ENCODE data around the gene FGF23.

FGF23 gene

DNA sequence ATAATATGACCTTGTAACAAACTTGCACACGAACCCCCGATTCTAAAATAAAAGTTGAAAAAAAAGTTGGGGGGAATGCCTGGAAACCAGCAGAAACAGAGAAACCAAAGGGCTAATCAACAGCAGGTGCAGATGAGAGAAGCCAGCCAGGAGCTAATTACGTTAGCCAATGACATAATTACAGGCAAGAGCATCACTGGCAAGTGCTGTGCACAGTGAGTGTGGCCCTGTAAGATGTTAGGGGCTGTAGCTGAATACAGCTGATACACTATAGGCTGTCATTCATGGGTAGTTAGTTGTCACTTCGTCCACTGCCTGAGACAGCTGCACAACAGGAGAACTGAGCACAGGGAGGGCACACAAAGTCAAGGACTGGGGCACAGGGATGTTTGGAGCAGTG is 7.3 kb upstream of the FGF23 start:
- DNase-seq (ENCODE audit: low read depth in 1 of 2, low spot score in 1 of 2): no peak

DNA sequence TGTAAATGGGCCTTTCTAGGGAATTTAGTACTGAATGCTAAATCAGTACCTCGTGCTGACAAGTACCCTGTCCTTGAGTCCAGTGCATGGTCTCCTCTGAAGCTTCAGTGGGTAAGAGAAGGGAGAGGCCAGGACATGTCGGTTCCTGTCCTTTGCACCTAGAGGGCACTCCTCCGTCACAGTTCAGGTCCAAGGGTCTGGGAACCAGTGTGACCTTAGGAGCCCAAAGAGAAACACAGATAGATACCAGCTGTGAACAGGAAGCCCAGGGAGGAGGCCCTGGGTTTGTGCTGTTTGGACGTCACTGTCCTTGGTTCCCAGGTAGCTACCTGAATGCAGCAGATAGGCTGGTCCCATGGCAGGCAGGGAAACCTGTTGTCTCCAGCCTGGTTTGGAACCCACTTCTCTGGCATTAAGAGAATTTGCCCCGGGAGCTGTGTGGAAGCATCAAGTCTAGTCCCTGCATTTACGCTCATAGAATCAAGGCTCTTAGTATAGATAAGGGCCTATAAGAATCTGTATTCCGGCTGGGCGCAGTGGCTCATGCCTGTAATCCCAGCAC is 3.9 kb upstream of the FGF23 start:
- no peak for DNase-seq (ENCODE audit: low read depth in 1 of 2, low spot score in 1 of 2)

DNA sequence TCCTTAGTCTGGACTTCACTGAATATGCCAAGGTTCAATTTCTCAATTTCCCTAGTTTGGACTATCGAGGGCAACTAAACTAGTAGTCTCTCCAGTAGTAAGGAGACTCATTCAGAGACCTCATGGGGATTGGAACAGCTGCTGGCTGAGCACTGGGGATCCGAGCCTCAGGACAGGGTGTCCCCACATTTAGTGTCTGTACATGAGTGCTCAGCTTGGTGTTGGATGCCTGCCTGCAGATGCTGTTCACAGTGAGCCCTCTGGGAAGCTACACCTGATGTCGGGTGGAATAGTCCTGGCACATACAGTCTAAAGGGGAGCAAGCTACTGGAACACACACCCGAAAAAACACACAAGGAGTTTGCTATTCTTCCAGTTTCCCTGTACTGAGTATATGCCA is 820 bp upstream of the FGF23 start:
- DNase-seq (ENCODE audit: low read depth in 1 of 2, low spot score in 1 of 2): no peak

DNA sequence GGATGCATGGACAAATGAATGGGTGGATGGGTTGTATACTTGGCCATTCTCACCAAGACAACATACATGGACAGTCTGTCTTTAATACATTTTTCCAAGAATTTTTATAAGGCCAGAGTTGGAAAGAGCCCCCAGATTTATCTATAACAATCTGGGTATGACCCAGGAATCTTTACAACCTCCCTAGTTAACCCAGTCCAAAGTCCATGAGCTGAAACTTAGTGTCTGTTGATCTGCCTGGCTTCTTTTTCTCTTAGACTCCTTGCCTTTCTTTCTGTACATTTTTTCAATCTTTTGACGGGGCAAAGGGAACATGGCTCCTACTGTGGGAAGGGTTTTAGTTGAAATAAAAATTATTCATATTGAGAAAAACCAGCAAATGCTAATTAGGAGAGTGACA is 740 bp downstream of the FGF23 start:
- DNase-seq (ENCODE audit: low read depth in 1 of 2, low spot score in 1 of 2): no peak

DNA sequence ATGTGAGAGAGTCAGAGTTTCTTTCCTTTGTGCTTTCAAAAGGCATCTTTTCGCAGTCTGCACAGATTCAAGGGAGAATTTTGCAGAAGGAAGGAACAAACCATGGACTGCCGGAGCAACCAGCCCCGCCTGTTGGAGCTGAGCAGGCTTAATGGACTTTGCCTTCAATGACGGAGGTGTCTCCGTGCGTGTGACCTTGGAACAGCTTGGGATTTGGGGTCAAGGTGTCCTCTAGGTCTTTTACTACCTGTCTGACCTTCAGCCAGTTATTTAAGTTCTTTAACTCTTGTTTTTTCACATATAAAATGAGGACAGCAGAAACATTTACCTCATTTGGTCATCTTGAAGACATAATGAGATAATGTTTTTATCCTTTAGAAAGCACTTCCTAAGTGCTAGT is 4.1 kb downstream of the FGF23 start:
- no peak for DNase-seq (ENCODE audit: low read depth in 1 of 2, low spot score in 1 of 2)

DNA sequence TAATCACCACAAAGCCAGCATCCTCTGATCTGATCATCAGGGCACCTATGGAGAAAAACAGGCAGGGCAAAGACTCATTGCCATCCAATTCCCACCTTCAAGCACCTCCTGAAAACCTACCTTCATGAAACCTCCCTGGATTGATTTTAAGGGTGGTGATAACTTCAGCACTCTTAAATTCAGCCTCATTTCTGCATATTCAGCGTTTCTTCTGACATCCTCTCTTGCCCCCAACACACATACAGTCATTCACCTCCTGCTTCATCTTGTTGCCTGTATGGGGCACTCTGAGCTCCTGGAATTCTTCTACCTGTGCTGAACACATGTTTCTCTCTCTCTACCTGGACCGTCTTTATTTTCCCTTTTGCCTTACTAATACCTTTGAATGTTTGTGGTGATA is 6.9 kb downstream of the FGF23 start:
- no peak for DNase-seq (ENCODE audit: low read depth in 1 of 2, low spot score in 1 of 2)

DNA sequence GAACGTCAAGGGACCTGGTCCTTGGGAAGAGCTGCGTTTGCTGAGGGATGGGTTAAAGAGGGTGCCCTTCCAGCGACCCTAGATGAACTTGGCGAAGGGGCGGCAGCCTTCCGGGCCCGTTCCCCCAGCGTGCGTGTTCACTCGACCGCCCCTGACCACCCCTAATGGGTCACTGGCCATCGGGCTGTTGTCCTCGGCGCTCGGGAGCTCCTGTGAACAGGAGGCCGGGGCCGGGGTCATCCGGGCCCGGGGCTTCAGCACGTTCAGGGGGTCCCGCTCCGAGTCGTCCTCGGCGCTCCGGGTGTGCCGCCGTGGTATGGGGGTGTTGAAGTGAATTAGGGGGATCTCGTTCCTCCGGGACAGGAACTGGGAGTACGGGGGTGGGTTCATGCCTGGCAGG is 9.2 kb downstream of the FGF23 start:
- no peak for DNase-seq (ENCODE audit: low read depth in 1 of 2, low spot score in 1 of 2)

DNA sequence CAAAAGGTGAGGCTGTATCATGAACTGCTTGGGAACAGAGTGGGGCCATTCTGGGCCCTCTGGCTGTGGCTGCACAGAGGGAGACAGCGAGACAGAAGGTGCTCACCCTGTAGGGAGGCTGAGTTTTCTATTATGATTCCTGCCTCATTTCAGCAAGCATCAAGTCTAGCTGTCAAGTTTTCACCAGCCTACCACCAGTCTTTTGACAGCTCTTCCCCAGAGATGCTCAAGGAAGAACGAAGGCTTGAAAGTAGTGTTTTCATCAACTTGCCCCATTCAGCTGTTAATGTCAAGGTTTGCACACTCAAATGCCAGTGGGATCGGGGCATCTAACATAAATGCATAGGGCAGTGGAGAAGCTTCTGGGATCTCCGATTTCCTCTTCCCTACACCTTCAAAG is 10.0 kb downstream of the FGF23 start:
- DNase-seq (ENCODE audit: low read depth in 1 of 2, low spot score in 1 of 2): no peak

DNA sequence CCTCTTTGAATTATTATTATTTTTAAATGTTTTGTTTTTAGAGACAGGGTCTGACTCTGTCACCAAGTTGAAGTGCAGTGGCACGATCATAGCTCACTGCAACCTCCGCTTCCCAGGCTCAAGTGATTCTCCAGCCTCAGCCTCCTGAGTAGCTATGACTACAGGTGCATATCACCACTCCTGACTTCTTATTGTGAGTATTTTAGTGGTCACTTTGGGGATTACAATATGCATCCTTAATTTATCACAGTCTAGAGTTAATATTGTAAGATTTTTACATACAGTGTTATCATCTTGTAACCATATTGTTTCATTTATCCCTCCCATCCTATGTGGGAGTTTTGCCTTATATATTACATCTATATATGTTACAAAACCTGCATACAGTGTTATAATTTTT is 13.4 kb downstream of the FGF23 start:
- DNase-seq (ENCODE audit: low read depth in 1 of 2, low spot score in 1 of 2): no peak

DNA sequence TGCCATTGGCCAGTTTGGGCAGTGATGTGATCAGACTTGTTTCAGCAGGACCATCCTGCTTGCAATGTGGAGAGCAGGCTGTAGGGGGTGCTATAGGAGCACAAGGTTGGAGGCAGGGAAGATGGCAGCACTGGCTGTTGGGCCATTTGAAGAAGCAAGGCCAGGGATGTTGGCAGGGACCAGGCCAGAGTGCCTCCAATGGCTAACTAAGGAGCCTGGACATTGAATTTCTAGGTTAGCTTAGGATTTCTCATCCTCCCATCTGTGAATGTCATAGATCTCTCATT is 23.5 kb downstream of the FGF23 start:
- peak in 1 of 2 donors; percentile 10 for DNase-seq (ENCODE audit: low read depth in 1 of 2, low spot score in 1 of 2)

DNA sequence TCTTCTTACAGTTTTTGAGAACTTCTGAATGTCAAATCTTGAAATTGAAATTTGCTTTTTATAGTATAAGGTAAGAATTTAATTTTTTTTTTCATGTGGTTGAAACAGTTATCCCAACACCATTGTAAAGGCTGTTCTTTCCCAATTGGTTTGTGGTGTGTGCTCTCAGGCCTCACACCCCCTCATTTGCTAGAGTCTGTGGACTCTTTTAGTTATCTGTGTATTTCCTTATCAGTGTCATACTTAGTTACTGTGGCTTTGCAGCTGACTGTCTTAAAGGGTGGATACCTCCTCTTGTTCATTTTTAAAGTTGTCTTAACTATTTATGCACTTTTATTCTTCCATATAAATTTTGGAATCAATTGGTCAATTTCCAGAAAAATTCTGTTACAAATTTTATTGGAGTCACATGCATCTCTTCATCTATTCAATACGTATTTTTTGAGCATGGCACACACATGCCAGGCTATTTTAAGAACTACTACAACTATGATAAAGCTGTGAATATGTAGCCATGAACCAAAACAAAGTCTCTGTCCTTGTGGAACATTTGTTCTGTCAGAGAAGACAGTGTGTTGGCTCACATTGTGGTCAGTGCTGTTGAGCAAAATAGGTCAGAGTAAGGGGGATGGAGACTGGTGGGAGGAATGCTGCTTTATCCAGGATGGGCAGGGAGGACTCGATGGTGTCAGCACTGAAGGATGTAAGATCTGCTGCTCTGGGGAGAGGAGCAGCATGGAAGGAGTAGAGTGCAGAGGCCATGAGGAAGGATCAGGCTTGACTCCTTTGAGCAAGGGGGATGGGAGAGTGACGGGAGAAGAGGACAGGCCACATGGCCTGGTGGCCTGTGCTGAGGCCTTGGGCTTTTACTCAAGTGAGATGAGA is 24.1 kb downstream of the FGF23 start:
- DNase-seq (ENCODE audit: low read depth in 1 of 2, low spot score in 1 of 2): no peak

DNA sequence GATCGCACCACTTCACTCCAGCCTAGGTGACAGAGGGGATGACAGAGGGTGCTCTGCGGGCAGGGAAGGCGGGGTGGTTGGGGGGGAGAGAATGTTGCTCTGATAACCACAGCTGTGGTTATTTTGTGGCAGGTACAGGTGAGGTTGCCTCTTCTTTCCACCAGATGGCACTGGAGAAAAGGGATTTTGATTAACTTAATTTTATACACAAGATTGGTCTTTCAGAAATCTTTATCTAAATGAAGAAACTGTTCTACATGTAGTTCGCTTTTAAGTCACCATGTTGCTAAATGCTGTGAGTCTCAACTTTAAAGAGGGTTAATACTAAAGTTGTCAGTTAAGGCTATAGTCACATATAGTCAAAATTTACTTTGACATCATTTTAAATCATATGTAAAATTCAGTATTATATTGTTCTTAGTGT is 25.7 kb downstream of the FGF23 start:
- peak in 1 of 2 donors; percentile 4 for DNase-seq (ENCODE audit: low read depth in 1 of 2, low spot score in 1 of 2)

DNA sequence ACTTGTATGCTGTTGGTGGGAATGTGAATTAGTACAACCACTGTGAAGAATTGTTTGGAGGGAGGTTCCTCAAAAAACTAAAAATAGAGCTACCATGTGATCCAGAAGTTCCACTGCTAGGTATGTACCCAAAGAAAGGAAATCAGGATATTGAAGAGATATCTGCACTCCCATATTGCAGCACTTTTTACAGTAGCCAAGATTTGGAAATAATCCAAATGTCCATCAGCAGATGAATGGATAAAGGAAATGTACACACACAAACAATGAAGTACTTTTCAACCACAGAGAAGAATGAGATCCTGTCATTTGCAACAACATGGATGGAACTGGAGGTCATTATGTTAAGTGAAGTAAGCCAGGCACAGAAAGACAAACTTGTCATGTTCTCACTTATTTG is 32.6 kb downstream of the FGF23 start:
- DNase-seq (ENCODE audit: low read depth in 1 of 2, low spot score in 1 of 2): no peak

DNA sequence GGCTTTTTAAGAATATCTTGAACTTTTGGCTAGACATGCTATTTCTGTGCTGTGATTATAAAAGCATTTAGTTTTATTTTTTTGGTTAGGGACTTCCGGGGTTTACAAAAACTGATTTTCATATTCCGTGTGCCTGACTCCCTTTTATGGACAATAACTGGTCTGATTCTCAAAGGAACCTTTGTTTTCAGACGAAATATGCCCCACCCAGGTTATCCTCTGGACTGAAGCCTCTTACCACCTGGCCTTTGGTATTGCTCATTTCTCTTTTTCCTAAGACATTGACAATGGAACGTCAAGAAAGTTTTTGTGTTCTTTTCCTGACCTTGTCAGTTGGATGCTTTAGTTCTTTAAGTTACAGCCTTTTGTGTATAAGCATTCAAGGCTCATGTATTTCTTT is 47.7 kb downstream of the FGF23 start:
- no peak for DNase-seq (ENCODE audit: low read depth in 1 of 2, low spot score in 1 of 2)

DNA sequence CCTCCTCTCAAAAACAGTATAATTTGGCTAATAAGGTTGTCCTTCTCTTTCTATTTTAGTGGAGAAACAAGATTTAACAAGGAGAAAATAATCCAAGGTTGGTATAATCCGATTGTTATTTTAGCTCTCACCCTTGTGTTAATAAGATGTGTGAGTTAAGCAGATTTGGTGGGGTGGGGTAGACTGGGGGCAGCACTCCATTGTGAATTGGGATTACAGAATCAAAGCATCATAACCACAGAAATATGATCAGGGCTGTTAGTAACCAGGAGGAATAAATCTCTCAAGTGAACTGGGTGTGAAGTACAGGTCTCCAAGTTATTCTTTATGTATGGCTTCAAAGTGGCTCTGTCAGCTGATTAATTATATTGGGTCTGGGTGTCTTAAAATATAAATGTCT is 48.3 kb downstream of the FGF23 start:
- DNase-seq (ENCODE audit: low read depth in 1 of 2, low spot score in 1 of 2): no peak

DNA sequence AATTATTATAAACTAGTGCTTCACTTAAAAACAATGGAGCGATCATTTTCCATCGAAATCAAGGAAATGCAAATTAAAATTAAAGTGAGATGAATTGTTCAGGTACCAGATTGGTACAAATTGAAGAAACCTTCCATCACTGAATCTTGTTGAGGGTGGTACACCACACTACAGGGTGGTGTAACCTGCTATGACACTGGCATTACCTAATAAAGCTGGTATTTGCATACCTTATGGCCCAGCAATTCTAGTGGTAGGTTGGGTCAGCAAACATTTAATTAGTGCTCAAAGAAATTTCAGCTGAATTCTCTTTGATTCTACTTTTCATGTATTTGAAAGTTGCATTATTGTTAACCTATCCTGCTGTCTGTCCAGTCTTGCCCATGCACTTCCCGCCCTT is 49.3 kb downstream of the FGF23 start:
- no peak for DNase-seq (ENCODE audit: low read depth in 1 of 2, low spot score in 1 of 2)

DNA sequence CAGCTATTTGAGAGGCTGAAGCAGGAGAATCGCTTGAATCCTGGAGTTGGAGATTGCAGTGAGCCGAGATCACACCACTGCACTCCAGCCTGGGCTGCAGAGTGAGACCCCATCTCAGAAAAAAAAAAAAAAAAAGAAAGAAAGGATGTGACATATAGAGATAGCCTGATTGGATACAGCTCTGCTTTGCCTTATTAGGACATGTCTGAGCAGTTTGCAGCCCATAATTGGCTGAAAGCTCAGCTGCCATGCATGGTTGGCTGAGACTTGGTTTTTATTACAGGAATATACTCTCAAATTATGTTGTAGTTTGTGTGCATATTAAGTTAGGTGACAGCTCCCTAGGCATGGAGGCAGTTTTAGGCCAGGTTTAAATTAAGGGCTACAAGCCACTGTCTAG is 52.2 kb downstream of the FGF23 start:
- no peak for DNase-seq (ENCODE audit: low read depth in 1 of 2, low spot score in 1 of 2)

DNA sequence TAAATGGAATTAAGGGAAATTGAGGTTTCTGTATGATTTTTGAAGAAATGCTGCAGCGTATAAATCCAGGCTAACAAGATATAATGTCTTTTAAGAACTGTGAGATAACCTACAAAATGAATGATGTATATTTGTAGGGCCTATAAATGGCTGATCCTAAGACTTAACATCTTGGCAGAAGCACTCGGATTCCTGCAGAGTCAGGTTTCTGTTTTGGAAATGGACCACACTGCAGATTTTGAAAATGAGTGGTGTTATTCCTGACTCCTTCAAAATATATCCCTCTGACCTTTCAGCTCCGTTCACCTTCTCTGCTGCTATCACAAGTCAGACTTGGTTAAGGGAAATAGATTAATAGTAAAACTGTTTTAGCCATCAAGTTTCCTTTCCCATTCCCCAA is 53.5 kb downstream of the FGF23 start:
- DNase-seq (ENCODE audit: low read depth in 1 of 2, low spot score in 1 of 2): no peak

DNA sequence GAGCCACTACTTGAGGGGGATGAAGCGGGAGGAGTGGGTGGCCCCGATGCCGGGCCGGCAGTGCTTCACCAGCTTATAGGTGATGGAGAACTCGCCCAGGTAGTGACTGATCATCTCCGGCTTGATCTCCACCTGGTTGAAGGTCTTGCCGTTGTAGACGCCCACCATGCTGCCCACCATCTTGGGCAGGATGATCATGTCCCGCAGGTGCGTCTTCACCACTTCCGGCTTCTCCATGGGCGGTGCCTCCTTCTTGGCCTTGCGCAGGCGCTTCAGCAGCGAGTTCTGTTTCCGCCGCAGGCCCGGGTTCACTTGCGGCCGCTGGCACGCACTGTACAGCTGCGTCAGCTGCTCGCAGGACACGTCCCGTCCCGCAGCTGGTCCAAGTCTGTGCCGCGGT is 55.1 kb downstream of the FGF23 start:
- no peak for DNase-seq (ENCODE audit: low read depth in 1 of 2, low spot score in 1 of 2)

DNA sequence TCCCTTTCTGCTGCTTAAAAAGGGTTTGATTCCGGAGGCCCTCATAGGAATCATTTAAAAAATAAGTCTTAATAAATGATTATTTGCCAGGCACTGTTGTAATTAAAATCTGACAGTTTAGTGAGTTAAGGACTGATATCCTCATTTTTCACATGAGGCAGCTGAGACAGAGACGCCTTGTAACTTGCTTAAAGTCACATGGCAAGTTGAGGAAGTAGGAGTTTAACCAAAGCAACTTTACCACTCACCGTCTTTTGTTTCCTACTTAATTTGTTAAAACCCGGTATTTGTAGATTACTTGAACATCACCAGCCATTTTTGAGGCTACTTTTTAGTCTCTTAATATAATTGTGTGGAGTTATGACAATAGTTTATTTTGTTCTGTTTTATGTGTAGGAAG is 56.1 kb downstream of the FGF23 start:
- no peak for DNase-seq (ENCODE audit: low read depth in 1 of 2, low spot score in 1 of 2)

DNA sequence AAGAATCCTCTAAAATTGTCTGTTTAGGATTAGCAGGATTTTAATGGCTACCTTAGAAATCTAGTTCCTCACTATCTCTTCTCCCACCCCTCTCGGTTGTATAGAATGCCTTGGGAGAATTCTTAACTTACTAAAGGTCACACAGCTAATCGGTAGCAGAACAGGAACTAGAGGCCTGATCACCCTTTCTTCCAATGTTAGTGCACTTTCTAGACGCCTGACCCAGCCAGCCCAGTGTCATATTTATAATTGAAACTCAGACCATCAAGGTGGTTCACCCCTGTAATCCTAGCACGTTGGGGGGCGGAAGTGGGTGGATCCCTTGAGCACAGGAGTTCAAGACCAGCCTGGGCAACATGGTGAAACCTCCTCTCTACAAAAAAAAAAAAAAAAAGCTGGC is 56.8 kb downstream of the FGF23 start:
- DNase-seq (ENCODE audit: low read depth in 1 of 2, low spot score in 1 of 2): no peak

DNA sequence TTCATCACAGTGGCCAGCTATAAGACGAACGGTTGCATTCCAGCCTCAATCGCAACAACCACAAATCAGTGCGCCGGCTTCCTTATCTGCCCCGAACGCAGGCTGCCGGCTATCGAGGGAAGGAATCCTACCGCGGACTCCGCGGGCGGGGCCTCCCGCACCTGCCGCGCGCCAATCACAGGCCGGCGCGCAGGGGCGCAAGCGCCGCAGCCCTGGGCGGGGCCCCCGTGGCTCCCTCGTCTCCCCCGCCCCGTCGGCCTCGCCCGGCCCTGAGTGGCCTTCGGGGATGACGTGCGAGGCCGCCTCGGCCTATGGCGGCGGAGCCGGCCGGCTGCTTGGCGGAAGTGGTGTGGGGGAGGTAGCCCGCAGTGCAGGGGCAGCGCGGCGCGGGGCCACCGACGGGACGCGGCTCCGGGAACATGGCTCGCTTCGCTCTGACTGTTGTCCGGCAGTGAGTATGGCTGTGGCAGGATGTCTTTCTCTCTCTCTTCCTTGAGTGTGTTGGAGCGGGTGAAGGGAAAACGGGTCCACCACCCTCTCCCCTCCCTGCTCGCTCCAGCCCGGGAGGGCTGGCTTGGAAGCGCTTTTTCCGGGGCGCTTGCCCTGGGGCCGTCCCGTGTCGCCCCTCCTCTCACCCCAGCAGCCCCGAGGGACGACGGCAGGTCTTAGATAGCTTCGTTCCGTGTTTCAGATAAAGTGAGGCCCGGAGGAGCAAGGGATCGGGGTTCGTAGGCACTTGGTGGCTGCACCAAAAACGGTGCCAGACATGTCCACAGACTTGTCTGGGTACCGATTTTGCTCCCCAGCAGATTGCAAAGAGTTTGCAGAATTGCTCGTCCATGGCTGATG is 58.4 kb downstream of the FGF23 start, which contains the start of gene TIGAR:
Gene TIGAR, plus strand, starts transcription at position 361 of the 849 bp plus-strand sequence. Its CDS starts 59 bp downstream, at position 420.
- peak; percentile 76 to 91 for DNase-seq (ENCODE audit: low read depth in 1 of 2, low spot score in 1 of 2)
